HepG2 (cell line): ENCODE data around the gene SGF29. TPM values are rescaled to one million over a fixed set of nuclear protein-coding genes. Genes with fewer than 3 reads are reported as not detected.

ENCODE experiments used
- BCL3 ChIP-seq: sonication (generic); formaldehyde crosslinking; IDR thresholded peaks from 2 replicates; pipeline ENCODE4 v1.5.1; 2020; ENCODE audit warnings: mild to moderate bottlenecking, missing genetic modification reagents, moderate library complexity
- CEBPB ChIP-seq: IDR thresholded peaks from 2 replicates; pipeline ENCODE4 v1.6.1; 2011; ENCODE audit warnings: low read depth, low read length, improper control_type of control experiment, borderline replicate concordance
- CHCHD3 ChIP-seq: sonication (generic); formaldehyde crosslinking; IDR thresholded peaks from 2 replicates; pipeline ENCODE4 v1.8.0; 2022; ENCODE audit warnings: mild to moderate bottlenecking, missing genetic modification reagents, moderate library complexity
- CREB1 ChIP-seq, 2 experiments: fragments of 450-650 bp in 1 of 2; IDR thresholded peaks; 2 replicates each; pipeline ENCODE4 v1.6.1; 2016 to 2017; ENCODE audit warnings: control low read depth in 1 of 2, mild to moderate bottlenecking in 1 of 2, missing compliant biosample characterization in 1 of 2, missing genetic modification characterization in 1 of 2
- GATAD2A ChIP-seq: IDR thresholded peaks from 2 replicates; pipeline ENCODE4 v1.6.1; 2016
- HCFC1 ChIP-seq: fragments of 150-350 bp; IDR thresholded peaks from 2 replicates; pipeline ENCODE4 v1.6.1; 2014; ENCODE audit warnings: low read depth, low read length
- KMT2B ChIP-seq: IDR thresholded peaks from 2 replicates; pipeline ENCODE4 v1.6.1; 2016; ENCODE audit warnings: missing genetic modification reagents, missing compliant biosample characterization
- POLR2A ChIP-seq, 2 experiments: IDR thresholded peaks; 2 replicates each; pipeline ENCODE4 v1.6.1; 2011; ENCODE audit warnings: low read depth in 2 of 2, low read length in 2 of 2, mild to moderate bottlenecking in 1 of 2, moderate library complexity in 1 of 2; ENCODE audit not compliant: insufficient read depth in 1 of 2
- RARA ChIP-seq: IDR thresholded peaks from 2 replicates; pipeline ENCODE4 v1.6.1; 2016; ENCODE audit warnings: missing genetic modification reagents, missing compliant biosample characterization
- RARG ChIP-seq: sonication (generic); formaldehyde crosslinking; IDR thresholded peaks from 2 replicates; pipeline ENCODE4 v1.4.0; 2020; ENCODE audit warnings: low read depth, mild to moderate bottlenecking, missing genetic modification reagents
- RXRB ChIP-seq: IDR thresholded peaks from 2 replicates; pipeline ENCODE4 v1.6.1; 2016; ENCODE audit warnings: borderline replicate concordance, missing genetic modification reagents, missing compliant biosample characterization
- ZBTB1 ChIP-seq: sonication (generic); formaldehyde crosslinking; IDR thresholded peaks from 2 replicates; pipeline ENCODE4 v1.4.0; 2020; ENCODE audit warnings: missing genetic modification reagents, borderline replicate concordance
- ZFP36L1 ChIP-seq: sonication (generic); formaldehyde crosslinking; IDR thresholded peaks from 2 replicates; pipeline ENCODE4 v1.8.0; 2022; ENCODE audit warnings: mild to moderate bottlenecking, missing genetic modification reagents, moderate library complexity
- ZNF460 ChIP-seq: sonication (generic); formaldehyde crosslinking; IDR thresholded peaks from 2 replicates; pipeline ENCODE4 v1.5.1; 2020; ENCODE audit warnings: missing genetic modification reagents, mild to moderate bottlenecking, borderline replicate concordance
- ZNF777 ChIP-seq: sonication (generic); formaldehyde crosslinking; IDR thresholded peaks from 2 replicates; pipeline ENCODE4 v1.4.0; 2020; ENCODE audit warnings: missing genetic modification reagents
- polyA plus RNA-seq, 8 experiments: library from polyadenylated mRNA; depleted of rRNA in 3 of 8; stranded (reverse) in 7 of 8; unstranded in 1 of 8; fragments of >200 nt; fragmentation: Illumina TruSeq in 4 of 8; extraction: Trizol in 4 of 8; gene quantifications; 2 replicates each; pipeline versions ENCODE4 v1.2.1 to v1.2.3, GENCODE V29; 2011 to 2016; ENCODE audit warnings: low read depth in 4 of 8, missing spikeins in 1 of 8, mixed read lengths in 1 of 8; ENCODE audit not compliant: insufficient read depth in 1 of 8
- total RNA-seq, 5 experiments: library from RNA; depleted of rRNA; stranded (reverse); fragments of >200 nt; fragmentation: Illumina TruSeq; extraction: Trizol; gene quantifications; 2 replicates each; pipeline ENCODE4 v1.2.3, GENCODE V29; 2016; ENCODE audit warnings: low read depth in 1 of 5
- TF ChIP-seq, protein P1 (sequence below): sonication (generic); formaldehyde crosslinking; IDR thresholded peaks from 2 replicates; pipeline ENCODE4 v1.4.0; 2020; ENCODE audit warnings: missing genetic modification reagents
- TF ChIP-seq, protein P2 (sequence below): sonication (generic); formaldehyde crosslinking; IDR thresholded peaks from 2 replicates; pipeline ENCODE4 v1.9.0; 2021; ENCODE audit warnings: missing genetic modification reagents, borderline replicate concordance
- TF ChIP-seq, protein P3 (sequence below): sonication (generic); formaldehyde crosslinking; IDR thresholded peaks from 2 replicates; pipeline ENCODE4 v1.4.0; 2020; ENCODE audit warnings: mild to moderate bottlenecking, missing genetic modification reagents
- TF ChIP-seq, protein P4 (sequence below): sonication (generic); IDR thresholded peaks from 2 replicates; pipeline ENCODE4 v1.6.1; 2016; ENCODE audit warnings: low read depth, borderline replicate concordance

SGF29 gene
- total and polyA plus RNA-seq, 2 of the 13 experiments (the other 11 are each of a cell fraction or from before 2014, with no cell fraction given): 5.0 to 29.4 TPM

DNA sequence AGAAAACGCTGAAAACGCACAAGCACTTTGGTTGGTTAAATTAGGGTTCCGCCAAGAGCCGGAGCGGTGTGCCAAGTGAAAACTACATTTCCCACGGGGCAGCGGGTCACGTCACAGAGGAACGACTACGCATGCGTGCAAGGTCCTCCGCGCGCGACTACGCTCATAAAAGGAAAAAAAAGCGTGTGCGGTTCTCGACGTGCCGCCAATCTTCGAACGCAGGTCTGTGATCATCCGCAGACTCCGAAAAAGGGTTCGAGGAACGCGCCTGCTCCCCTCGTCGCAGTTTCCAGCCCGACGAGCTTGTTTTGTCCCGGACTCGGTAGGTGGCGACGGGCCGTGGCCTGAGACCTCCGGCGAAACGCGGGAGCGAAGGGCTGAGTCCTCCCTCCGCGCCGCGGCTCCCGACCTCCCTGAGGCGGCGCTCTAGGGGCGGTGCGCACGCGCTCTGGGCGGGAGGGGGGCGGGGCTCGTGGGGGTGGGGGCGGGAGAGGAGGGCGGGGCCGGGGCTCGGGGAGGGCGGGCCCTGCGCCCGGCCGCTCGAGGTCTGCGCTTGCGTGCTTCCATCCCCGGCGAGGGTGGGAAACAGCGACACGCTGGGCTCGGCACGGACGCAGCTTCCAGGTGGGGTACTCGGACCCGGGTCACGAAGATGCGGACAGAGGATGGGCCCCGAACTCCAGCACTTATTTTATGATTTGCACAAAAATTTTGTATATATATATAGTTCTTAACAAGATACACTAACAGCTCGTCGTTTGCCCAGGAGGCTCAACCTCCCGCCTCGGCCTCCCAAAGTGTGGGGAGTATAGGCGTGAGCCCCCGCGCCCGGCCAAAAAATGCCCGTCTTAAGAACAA, at the start of gene SGF29 (continued):
- TF ChIP-seq, protein P1, sequence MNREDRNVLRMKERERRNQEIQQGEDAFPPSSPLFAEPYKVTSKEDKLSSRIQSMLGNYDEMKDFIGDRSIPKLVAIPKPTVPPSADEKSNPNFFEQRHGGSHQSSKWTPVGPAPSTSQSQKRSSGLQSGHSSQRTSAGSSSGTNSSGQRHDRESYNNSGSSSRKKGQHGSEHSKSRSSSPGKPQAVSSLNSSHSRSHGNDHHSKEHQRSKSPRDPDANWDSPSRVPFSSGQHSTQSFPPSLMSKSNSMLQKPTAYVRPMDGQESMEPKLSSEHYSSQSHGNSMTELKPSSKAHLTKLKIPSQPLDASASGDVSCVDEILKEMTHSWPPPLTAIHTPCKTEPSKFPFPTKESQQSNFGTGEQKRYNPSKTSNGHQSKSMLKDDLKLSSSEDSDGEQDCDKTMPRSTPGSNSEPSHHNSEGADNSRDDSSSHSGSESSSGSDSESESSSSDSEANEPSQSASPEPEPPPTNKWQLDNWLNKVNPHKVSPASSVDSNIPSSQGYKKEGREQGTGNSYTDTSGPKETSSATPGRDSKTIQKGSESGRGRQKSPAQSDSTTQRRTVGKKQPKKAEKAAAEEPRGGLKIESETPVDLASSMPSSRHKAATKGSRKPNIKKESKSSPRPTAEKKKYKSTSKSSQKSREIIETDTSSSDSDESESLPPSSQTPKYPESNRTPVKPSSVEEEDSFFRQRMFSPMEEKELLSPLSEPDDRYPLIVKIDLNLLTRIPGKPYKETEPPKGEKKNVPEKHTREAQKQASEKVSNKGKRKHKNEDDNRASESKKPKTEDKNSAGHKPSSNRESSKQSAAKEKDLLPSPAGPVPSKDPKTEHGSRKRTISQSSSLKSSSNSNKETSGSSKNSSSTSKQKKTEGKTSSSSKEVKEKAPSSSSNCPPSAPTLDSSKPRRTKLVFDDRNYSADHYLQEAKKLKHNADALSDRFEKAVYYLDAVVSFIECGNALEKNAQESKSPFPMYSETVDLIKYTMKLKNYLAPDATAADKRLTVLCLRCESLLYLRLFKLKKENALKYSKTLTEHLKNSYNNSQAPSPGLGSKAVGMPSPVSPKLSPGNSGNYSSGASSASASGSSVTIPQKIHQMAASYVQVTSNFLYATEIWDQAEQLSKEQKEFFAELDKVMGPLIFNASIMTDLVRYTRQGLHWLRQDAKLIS: no peak
- TF ChIP-seq, protein P2, sequence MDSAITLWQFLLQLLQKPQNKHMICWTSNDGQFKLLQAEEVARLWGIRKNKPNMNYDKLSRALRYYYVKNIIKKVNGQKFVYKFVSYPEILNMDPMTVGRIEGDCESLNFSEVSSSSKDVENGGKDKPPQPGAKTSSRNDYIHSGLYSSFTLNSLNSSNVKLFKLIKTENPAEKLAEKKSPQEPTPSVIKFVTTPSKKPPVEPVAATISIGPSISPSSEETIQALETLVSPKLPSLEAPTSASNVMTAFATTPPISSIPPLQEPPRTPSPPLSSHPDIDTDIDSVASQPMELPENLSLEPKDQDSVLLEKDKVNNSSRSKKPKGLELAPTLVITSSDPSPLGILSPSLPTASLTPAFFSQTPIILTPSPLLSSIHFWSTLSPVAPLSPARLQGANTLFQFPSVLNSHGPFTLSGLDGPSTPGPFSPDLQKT: no peak
- peak; percentile 86 for TF ChIP-seq HCFC1
- TF ChIP-seq, protein P3, sequence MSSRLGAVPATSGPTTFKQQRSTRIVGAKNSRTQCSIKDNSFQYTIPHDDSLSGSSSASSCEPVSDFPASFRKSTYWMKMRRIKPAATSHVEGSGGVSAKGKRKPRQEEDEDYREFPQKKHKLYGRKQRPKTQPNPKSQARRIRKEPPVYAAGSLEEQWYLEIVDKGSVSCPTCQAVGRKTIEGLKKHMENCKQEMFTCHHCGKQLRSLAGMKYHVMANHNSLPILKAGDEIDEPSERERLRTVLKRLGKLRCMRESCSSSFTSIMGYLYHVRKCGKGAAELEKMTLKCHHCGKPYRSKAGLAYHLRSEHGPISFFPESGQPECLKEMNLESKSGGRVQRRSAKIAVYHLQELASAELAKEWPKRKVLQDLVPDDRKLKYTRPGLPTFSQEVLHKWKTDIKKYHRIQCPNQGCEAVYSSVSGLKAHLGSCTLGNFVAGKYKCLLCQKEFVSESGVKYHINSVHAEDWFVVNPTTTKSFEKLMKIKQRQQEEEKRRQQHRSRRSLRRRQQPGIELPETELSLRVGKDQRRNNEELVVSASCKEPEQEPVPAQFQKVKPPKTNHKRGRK (CRISPR knock-in tag): no peak
- TF ChIP-seq POLR2A (IDR thresholded peaks at IDR 0.05; ENCODE audit: insufficient read depth in 1 of 2, low read depth in 2 of 2, low read length in 2 of 2): peak; percentile 97 to 98
- TF ChIP-seq ZFP36L1 (CRISPR knock-in tag): peak; percentile 54; the same call in 1 of the 2 replicates
- TF ChIP-seq ZNF777 (CRISPR knock-in tag): peak; percentile 95
- peak; percentile 81; the same call in 1 of the 2 replicates for TF ChIP-seq ZBTB1 (CRISPR knock-in tag)
- no peak for TF ChIP-seq CEBPB
- no peak for TF ChIP-seq ZNF460 (CRISPR knock-in tag)
- TF ChIP-seq GATAD2A (CRISPR knock-in tag): peak; percentile 79
- TF ChIP-seq RXRB (CRISPR knock-in tag): peak; percentile 76
- peak; percentile 96 for TF ChIP-seq CHCHD3 (CRISPR knock-in tag)
- peak; percentile 91; the same call in 1 of the 2 replicates for TF ChIP-seq KMT2B
- TF ChIP-seq RARG (CRISPR knock-in tag): peak; percentile 89; the same call in 1 of the 2 replicates
- TF ChIP-seq BCL3 (CRISPR knock-in tag): peak; percentile 98
- TF ChIP-seq RARA: peak; percentile 72
- TF ChIP-seq CREB1 (IDR thresholded peaks at IDR 0.05): peak; percentile 89
- peak; percentile 96 for TF ChIP-seq CREB1 (CRISPR knock-in tag; IDR thresholded peaks at IDR 0.05)
- TF ChIP-seq, protein P4, sequence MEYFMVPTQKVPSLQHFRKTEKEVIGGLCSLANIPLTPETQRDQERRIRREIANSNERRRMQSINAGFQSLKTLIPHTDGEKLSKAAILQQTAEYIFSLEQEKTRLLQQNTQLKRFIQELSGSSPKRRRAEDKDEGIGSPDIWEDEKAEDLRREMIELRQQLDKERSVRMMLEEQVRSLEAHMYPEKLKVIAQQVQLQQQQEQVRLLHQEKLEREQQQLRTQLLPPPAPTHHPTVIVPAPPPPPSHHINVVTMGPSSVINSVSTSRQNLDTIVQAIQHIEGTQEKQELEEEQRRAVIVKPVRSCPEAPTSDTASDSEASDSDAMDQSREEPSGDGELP: 0 out of 2 replicates have a peak, but pooled peaks have one; percentile 21
